HepG2 (cell line): ENCODE data around the gene ABHD6. TPM values are rescaled to one million over a fixed set of nuclear protein-coding genes. Genes with fewer than 3 reads are reported as not detected.

Experiments
- ATAC-seq: fragments of 200-7000 bp; cut with Tn5 transposase; 3 replicates; pipeline ENCODE4 v1.9.1; 2020; ENCODE audit warnings: mild to moderate bottlenecking, moderate library complexity
- BruUV-seq: library from RNA; stranded (reverse); fragments of 400-500 nt; replicated peaks from 2 replicates; lab custom pipeline; 2021; lab: Mats Ljungman, UMichigan
- CTCF ChIA-PET: fragments of 300-600 bp; formaldehyde crosslinking; extraction: SDS; loops from one replicate; lab custom pipeline; 2021; ENCODE audit warnings: low total read pairs, inconsistent platforms, low intra/inter-chr PET ratio; lab: Yijun Ruan, JAX
- POLR2A ChIA-PET: fragments of 350-600 bp; sonication (Branson Sonifier 250); formaldehyde crosslinking; loops from one replicate; lab custom pipeline; 2020; ENCODE audit warnings: antibody characterized with exemption, inconsistent platforms; lab: Yijun Ruan, JAX
- DNase-seq: peaks from one replicate; pipeline ENCODE4 v3.0.0-alpha.2; 2015; ENCODE audit warnings: low spot score
- FAIRE-seq: peaks from 3 replicates; lab custom pipeline; 2011; peaks lifted over from hg19 to GRCh38; lab: Jason Lieb, UNC
- H2AFZ ChIP-seq: one replicate; pipeline ENCODE4 v1.6.1; 2011; ENCODE audit warnings: low read length, inconsistent platforms
- H3K27ac ChIP-seq: fragments of 300-600 bp; 3 replicates; pipeline ENCODE4 v1.8.0; 2011; ENCODE audit warnings: mixed run types, mild to moderate bottlenecking, mixed read lengths, low read length, inconsistent platforms; ENCODE audit not compliant: insufficient read depth; ENCODE audit errors: extremely low read length
- H3K27me3 ChIP-seq, 2 experiments: fragments of 200-600 bp in 1 of 2; 2 replicates in 1 of 2; 3 replicates in 1 of 2; pipeline versions ENCODE4 v1.6.0 to v1.8.0; 2011; ENCODE audit warnings: low read length in 2 of 2, mild to moderate bottlenecking in 2 of 2, moderate library complexity in 2 of 2, inconsistent platforms in 1 of 2; ENCODE audit not compliant: insufficient read depth in 2 of 2, control insufficient read depth in 1 of 2
- H3K36me3 ChIP-seq, 2 experiments: fragments of 200-600 bp in 1 of 2; replicated peaks in 1 of 2; 2 replicates in 1 of 2; 3 replicates in 1 of 2; pipeline versions ENCODE4 v1.5.1 to v1.8.0; 2011; ENCODE audit warnings: low read length in 2 of 2, inconsistent platforms in 1 of 2; ENCODE audit not compliant: insufficient read depth in 2 of 2, control insufficient read depth in 1 of 2
- H3K4me1 ChIP-seq: 2 replicates; pipeline ENCODE4 v1.5.1; 2012; ENCODE audit warnings: low read length, inconsistent platforms; ENCODE audit not compliant: insufficient read depth
- H3K4me2 ChIP-seq: 2 replicates; pipeline ENCODE4 v1.6.0; 2011; ENCODE audit warnings: low read depth, low read length, inconsistent platforms
- H3K4me3 ChIP-seq, 3 experiments: fragments of 200-600 bp in 1 of 3; sonication (generic), shearing (Covaris generic) in 1 of 3; replicated peaks in 1 of 3; 2 replicates each; pipeline ENCODE4 v1.5.1; 2011 to 2016; ENCODE audit warnings: low read length in 3 of 3, inconsistent platforms in 2 of 3, low read depth in 2 of 3, mild to moderate bottlenecking in 2 of 3, control low read depth in 1 of 3, mixed read lengths in 1 of 3; ENCODE audit not compliant: insufficient read depth in 1 of 3
- H3K79me2 ChIP-seq: one replicate; pipeline ENCODE4 v1.6.1; 2011; ENCODE audit warnings: low read length, inconsistent platforms; ENCODE audit not compliant: insufficient read depth
- H3K9ac ChIP-seq: 2 replicates; pipeline ENCODE4 v1.6.0; 2011; ENCODE audit warnings: mild to moderate bottlenecking, low read depth, low read length, inconsistent platforms; ENCODE audit not compliant: insufficient read depth
- H3K9me3 ChIP-seq: 2 replicates; pipeline ENCODE4 v1.5.1; 2012; ENCODE audit warnings: mild to moderate bottlenecking, low read length
- H4K20me1 ChIP-seq: 2 replicates; pipeline ENCODE4 v1.6.0; 2011; ENCODE audit warnings: inconsistent platforms, mild to moderate bottlenecking, low read length, moderate library complexity; ENCODE audit not compliant: insufficient read depth
- ATAD3A ChIP-seq: sonication (generic); formaldehyde crosslinking; IDR thresholded peaks from 2 replicates; pipeline ENCODE4 v1.4.0; 2020; ENCODE audit warnings: missing genetic modification reagents
- ATM ChIP-seq: fragments of 450-650 bp; IDR thresholded peaks from 2 replicates; pipeline ENCODE4 v1.7.1; 2017; ENCODE audit warnings: mild to moderate bottlenecking, borderline replicate concordance
- CCAR2 ChIP-seq: fragments of 200-400 bp; formaldehyde crosslinking; optimal IDR thresholded peaks from 2 replicates; pipeline ENCODE3; 2018; ENCODE audit warnings: low read depth, mild to moderate bottlenecking, low read length, moderate library complexity
- GATAD1 ChIP-seq: IDR thresholded peaks from 2 replicates; pipeline ENCODE4 v1.6.1; 2016; ENCODE audit warnings: missing genetic modification reagents, missing compliant biosample characterization
- HDAC6 ChIP-seq: fragments of 200-600 bp; sonication (generic); IDR thresholded peaks from 2 replicates; pipeline ENCODE4 v1.7.0; 2017; ENCODE audit warnings: mild to moderate bottlenecking, antibody characterized with exemption, low read length, low read depth
- HOXA5 ChIP-seq: sonication (generic); formaldehyde crosslinking; IDR thresholded peaks from 2 replicates; pipeline ENCODE4 v1.4.0; 2020; ENCODE audit warnings: missing genetic modification reagents
- HOXD1 ChIP-seq: sonication (generic); formaldehyde crosslinking; IDR thresholded peaks from 2 replicates; pipeline ENCODE4 v1.5.0; 2020; ENCODE audit warnings: missing genetic modification reagents
- KAT8 ChIP-seq: IDR thresholded peaks from 2 replicates; pipeline ENCODE4 v1.6.1; 2016; ENCODE audit warnings: missing genetic modification reagents, missing compliant biosample characterization
- PHF5A ChIP-seq: IDR thresholded peaks from one replicate; pipeline ENCODE4 v1.6.1; 2018; ENCODE audit warnings: low read depth, missing genetic modification reagents; ENCODE audit not compliant: unreplicated experiment
- PHF8 ChIP-seq: sonication (generic); formaldehyde crosslinking; IDR thresholded peaks from 2 replicates; pipeline ENCODE4 v1.5.0; 2020; ENCODE audit warnings: missing genetic modification reagents
- RXRA ChIP-seq: sonication (generic); formaldehyde crosslinking; IDR thresholded peaks from 2 replicates; pipeline ENCODE4 v1.5.1; 2020; ENCODE audit warnings: missing genetic modification reagents
- SOX5 ChIP-seq: IDR thresholded peaks from 2 replicates; pipeline ENCODE4 v1.6.1; 2016; ENCODE audit warnings: borderline replicate concordance
- ZBTB8A ChIP-seq: sonication (generic); formaldehyde crosslinking; IDR thresholded peaks from 2 replicates; pipeline ENCODE4 v1.4.0; 2020; ENCODE audit warnings: mild to moderate bottlenecking, low read depth, missing genetic modification reagents, borderline replicate concordance
- ZFP36L2 ChIP-seq: sonication (generic); formaldehyde crosslinking; IDR thresholded peaks from 2 replicates; pipeline ENCODE4 v1.4.0; 2020; ENCODE audit warnings: missing genetic modification reagents
- ZFP37 ChIP-seq: sonication (generic); formaldehyde crosslinking; IDR thresholded peaks from 2 replicates; pipeline ENCODE4 v1.4.0; 2020; ENCODE audit warnings: missing genetic modification reagents, borderline replicate concordance
- ZNF20 ChIP-seq: sonication (generic); formaldehyde crosslinking; IDR thresholded peaks from 2 replicates; pipeline ENCODE4 v1.4.0; 2020; ENCODE audit warnings: mild to moderate bottlenecking, moderate library complexity, missing genetic modification reagents
- ZNF367 ChIP-seq: sonication (generic); formaldehyde crosslinking; IDR thresholded peaks from 2 replicates; pipeline ENCODE4 v1.4.0; 2020; ENCODE audit warnings: missing genetic modification reagents, borderline replicate concordance
- ZNF841 ChIP-seq: sonication (generic); formaldehyde crosslinking; IDR thresholded peaks from 2 replicates; pipeline ENCODE4 v1.8.1; 2023; ENCODE audit warnings: missing genetic modification reagents, borderline replicate concordance
- WGBS: methylation state at CpG from one replicate; pipeline ENCODE4 v1.1.6; 2017; ENCODE audit warnings: low lambda C conversion rate; 5-methylcytosine and 5-hydroxymethylcytosine counted together
- in situ Hi-C: cut with HindIII; loops from 2 replicates; pipeline ENCODE4 v1.10.0; 2017; ENCODE audit warnings: low pct_unique_long_range_greater_than_20kb; ENCODE audit not compliant: extremely low pct_ligation_motif_present
- intact Hi-C: fragments of 100-400 bp; cut with micrococcal nuclease; formaldehyde crosslinking; loops from one replicate; pipeline ENCODE4 v1.10.0; 2022; ENCODE audit not compliant: unreplicated experiment
- polyA plus RNA-seq, 8 experiments: library from polyadenylated mRNA; depleted of rRNA in 3 of 8; stranded (reverse) in 7 of 8; unstranded in 1 of 8; fragments of >200 nt; fragmentation: Illumina TruSeq in 4 of 8; extraction: Trizol in 4 of 8; gene quantifications; 2 replicates each; pipeline versions ENCODE4 v1.2.1 to v1.2.3, GENCODE V29; 2011 to 2016; ENCODE audit warnings: low read depth in 4 of 8, missing spikeins in 1 of 8, mixed read lengths in 1 of 8; ENCODE audit not compliant: insufficient read depth in 1 of 8
- total RNA-seq, 5 experiments: library from RNA; depleted of rRNA; stranded (reverse); fragments of >200 nt; fragmentation: Illumina TruSeq; extraction: Trizol; gene quantifications; 2 replicates each; pipeline ENCODE4 v1.2.3, GENCODE V29; 2016; ENCODE audit warnings: low read depth in 1 of 5
- TF ChIP-seq, protein P1 (sequence below): IDR thresholded peaks from 2 replicates; pipeline ENCODE4 v1.6.1; 2016
- TF ChIP-seq, protein P2 (sequence below): sonication (generic); formaldehyde crosslinking; IDR thresholded peaks from 2 replicates; pipeline ENCODE4 v1.4.0; 2020; ENCODE audit warnings: missing genetic modification reagents

Gene ABHD6
- total and polyA plus RNA-seq, 2 of the 13 experiments (the other 11 are each of a cell fraction or from before 2014, with no cell fraction given), result 9.0 to 17.2 TPM

DNA sequence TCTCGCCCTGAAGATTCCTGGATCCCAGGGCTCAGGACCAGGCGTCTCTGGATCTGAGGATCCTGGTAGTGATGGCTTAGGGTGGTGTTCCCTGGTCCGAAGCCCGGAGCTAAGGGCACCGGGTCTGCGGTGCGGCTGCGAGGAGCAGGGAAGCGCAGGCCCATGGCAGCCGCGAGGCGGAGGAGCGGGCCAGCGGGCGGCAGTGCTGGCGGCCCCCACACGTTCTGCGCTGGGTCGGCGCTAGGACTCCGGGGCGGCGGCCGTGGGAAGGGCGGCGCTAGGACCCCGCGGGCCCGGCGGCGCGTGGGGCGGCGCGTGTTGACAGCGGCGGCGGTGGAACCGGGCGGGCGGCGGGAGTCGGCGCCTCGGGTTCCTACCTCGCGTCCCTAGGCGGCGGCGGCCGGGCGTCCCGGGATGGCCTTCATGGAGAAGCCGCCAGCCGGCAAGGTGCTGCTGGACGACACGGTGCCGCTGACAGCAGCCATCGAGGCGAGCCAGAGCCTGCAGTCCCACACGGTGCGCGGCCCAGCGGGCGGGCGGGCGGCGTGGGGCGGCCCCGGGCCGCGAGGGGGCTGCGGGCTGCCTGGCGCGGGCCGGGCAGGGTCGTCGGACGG, 95.1 kb downstream of the ABHD6 start, which contains the start of gene PXK:
TSS of gene PXK (plus strand) at position 318 of the 614 bp plus-strand sequence. CDS start at position 415, 97 bp downstream.
- intact Hi-C loops, result loop anchor here (1.0 to 10.0 kb wide), 3 partner anchors 25 to 202 kb away; partner anchors contain the start of genes ACOX2 and KCTD6
- ChIA-PET POLR2A (no interaction called here), CTCF (no interaction called here)
- Histone ChIP-seq H3K79me2 (peaks cover 9% of the 10 kb centered on the region), H2AFZ (peak within 1 kb of the TSS; percentile 11), H3K9ac (peak within 1 kb of the TSS; percentile 75), H3K4me3 (peak within 1 kb of the TSS; percentile 82 to 96 (median 91)), H3K9me3 (no peaks in the 10 kb centered on the region), H3K27me3 (no peaks in the 10 kb centered on the region; a peak in 1 of 5 replicates), H3K27ac (peak within 1 kb of the TSS; percentile 49), H4K20me1 (no peaks in the 10 kb centered on the region), H3K4me2 (peak within 1 kb of the TSS; percentile 76), H3K4me1 (peaks cover 40% of the 10 kb centered on the region), H3K36me3 (no peaks in the 10 kb centered on the region)
- peak; percentile 21 for DNase-seq
- WGBS, result 2% methylated on average over 15 of the region's 79 CpGs
- in situ Hi-C loops, result no loop called here
- FAIRE-seq, result no peak
- peak; percentile 88 for ATAC-seq
- no TSS peak for BruUV-seq
- TF ChIP-seq ZFP37 (no peak), HOXD1 (CRISPR knock-in tag) (peak; percentile 53; the same call in 1 of the 2 replicates), ATM (no peak), ZNF367 (CRISPR knock-in tag) (no peak), GATAD1 (CRISPR knock-in tag) (peak; percentile 23; the same call in 1 of the 2 replicates), ZNF20 (CRISPR knock-in tag) (no peak), ATAD3A (CRISPR knock-in tag) (no peak), SOX5 (CRISPR knock-in tag) (peak; percentile 23; the same call in 1 of the 2 replicates), ZBTB8A (CRISPR knock-in tag) (no peak), ZFP36L2 (CRISPR knock-in tag) (no peak), HDAC6 (no peak), KAT8 (CRISPR knock-in tag) (peak; percentile 31; the same call in 1 of the 2 replicates), ZNF841 (0 out of 2 replicates have a peak, but pooled peaks have one; percentile 61), PHF8 (CRISPR knock-in tag) (peak; percentile 50; the same call in 1 of the 2 replicates), RXRA (peak; percentile 12; the same call in 1 of the 2 replicates), HOXA5 (CRISPR knock-in tag) (no peak; the same call in 1 of the 2 replicates), CCAR2 (no peak), PHF5A (CRISPR knock-in tag) (peak; percentile 63)
- TF ChIP-seq, protein P1, sequence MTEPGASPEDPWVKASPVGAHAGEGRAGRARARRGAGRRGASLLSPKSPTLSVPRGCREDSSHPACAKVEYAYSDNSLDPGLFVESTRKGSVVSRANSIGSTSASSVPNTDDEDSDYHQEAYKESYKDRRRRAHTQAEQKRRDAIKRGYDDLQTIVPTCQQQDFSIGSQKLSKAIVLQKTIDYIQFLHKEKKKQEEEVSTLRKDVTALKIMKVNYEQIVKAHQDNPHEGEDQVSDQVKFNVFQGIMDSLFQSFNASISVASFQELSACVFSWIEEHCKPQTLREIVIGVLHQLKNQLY (CRISPR knock-in tag), result no peak
- TF ChIP-seq, protein P2, sequence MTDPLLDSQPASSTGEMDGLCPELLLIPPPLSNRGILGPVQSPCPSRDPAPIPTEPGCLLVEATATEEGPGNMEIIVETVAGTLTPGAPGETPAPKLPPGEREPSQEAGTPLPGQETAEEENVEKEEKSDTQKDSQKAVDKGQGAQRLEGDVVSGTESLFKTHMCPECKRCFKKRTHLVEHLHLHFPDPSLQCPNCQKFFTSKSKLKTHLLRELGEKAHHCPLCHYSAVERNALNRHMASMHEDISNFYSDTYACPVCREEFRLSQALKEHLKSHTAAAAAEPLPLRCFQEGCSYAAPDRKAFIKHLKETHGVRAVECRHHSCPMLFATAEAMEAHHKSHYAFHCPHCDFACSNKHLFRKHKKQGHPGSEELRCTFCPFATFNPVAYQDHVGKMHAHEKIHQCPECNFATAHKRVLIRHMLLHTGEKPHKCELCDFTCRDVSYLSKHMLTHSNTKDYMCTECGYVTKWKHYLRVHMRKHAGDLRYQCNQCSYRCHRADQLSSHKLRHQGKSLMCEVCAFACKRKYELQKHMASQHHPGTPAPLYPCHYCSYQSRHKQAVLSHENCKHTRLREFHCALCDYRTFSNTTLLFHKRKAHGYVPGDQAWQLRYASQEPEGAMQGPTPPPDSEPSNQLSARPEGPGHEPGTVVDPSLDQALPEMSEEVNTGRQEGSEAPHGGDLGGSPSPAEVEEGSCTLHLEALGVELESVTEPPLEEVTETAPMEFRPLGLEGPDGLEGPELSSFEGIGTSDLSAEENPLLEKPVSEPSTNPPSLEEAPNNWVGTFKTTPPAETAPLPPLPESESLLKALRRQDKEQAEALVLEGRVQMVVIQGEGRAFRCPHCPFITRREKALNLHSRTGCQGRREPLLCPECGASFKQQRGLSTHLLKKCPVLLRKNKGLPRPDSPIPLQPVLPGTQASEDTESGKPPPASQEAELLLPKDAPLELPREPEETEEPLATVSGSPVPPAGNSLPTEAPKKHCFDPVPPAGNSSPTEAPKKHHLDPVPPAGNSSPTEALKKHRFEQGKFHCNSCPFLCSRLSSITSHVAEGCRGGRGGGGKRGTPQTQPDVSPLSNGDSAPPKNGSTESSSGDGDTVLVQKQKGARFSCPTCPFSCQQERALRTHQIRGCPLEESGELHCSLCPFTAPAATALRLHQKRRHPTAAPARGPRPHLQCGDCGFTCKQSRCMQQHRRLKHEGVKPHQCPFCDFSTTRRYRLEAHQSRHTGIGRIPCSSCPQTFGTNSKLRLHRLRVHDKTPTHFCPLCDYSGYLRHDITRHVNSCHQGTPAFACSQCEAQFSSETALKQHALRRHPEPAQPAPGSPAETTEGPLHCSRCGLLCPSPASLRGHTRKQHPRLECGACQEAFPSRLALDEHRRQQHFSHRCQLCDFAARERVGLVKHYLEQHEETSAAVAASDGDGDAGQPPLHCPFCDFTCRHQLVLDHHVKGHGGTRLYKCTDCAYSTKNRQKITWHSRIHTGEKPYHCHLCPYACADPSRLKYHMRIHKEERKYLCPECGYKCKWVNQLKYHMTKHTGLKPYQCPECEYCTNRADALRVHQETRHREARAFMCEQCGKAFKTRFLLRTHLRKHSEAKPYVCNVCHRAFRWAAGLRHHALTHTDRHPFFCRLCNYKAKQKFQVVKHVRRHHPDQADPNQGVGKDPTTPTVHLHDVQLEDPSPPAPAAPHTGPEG (CRISPR knock-in tag), result peak; percentile 84
